ENCODE results near the gene RAB2B. TPM values are rescaled to one million over a fixed set of nuclear protein-coding genes. Genes with fewer than 3 reads are reported as not detected.

RAB2B gene
- total RNA-seq, 4 donors from 2014 or later = 26.8 to 66.8 (median 38.9) TPM

DNA sequence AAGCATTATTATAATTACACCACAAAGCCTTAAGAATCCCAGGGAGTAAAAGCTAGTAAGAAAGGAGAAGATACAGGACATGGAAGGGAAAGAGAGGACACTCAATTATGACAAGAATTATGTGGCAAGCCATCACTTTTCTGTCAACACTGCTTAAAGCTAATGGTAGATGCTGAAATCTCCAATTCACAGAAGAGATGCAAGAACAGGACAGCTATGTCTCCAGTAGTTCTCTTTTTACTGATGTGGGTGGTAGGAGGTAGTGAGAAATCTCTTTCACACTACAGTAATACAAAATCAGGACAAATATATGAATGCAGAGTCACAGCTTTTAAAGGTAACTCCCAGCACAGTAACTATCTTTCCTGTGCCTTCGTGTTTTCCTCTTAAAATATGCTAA, 50.1 kb downstream of the RAB2B start:
- WGBS, 2 donors = 95 to 97% methylated on average over 1 of the region's 1 CpG
- DNase-seq = no peak
- peaks cover 65 to 71% of the 10 kb centered on the region in 2 donors for H3K36me3 ChIP-seq

DNA sequence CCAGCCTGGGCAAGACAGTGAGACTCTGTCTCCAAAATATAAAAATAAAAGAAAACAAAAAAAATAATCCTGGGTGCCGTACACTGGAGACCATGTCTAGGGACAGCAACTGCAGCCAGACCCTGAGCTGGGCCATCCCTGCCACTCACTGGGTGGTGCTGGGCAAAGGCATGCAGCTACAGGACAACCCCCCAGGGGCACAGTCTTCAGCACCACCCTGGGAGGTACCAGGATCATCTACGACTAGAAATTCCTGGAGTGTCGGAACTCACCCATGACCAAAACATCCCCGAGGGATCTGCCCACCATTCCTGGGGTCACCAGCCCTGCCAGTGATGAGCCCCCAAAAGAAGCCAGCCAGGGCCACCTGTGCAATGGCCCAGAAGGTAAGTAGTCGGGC, 57.2 kb downstream of the RAB2B start:
- no peak for TF ChIP-seq POLR2A (IDR thresholded peaks at IDR 0.05)
- TF ChIP-seq, protein P1, sequence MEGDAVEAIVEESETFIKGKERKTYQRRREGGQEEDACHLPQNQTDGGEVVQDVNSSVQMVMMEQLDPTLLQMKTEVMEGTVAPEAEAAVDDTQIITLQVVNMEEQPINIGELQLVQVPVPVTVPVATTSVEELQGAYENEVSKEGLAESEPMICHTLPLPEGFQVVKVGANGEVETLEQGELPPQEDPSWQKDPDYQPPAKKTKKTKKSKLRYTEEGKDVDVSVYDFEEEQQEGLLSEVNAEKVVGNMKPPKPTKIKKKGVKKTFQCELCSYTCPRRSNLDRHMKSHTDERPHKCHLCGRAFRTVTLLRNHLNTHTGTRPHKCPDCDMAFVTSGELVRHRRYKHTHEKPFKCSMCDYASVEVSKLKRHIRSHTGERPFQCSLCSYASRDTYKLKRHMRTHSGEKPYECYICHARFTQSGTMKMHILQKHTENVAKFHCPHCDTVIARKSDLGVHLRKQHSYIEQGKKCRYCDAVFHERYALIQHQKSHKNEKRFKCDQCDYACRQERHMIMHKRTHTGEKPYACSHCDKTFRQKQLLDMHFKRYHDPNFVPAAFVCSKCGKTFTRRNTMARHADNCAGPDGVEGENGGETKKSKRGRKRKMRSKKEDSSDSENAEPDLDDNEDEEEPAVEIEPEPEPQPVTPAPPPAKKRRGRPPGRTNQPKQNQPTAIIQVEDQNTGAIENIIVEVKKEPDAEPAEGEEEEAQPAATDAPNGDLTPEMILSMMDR (IDR thresholded peaks at IDR 0.05) = no peak
- intact Hi-C loops (cut with DNase I) = no loop called here

More for the DNA sequence above, 50.1 kb downstream of the RAB2B start:
- intact Hi-C loops (cut with DNase I) = loop anchor here (10.0 kb wide), 1 partner anchor 62 kb away; no protein-coding TSS in a partner anchor
- no peaks in the 10 kb centered on the region for H3K4me1 ChIP-seq
- no peak overlapping the region for H3K4me3 ChIP-seq (replicated peaks in 1 of 3)
- TF ChIP-seq, protein P1 (IDR thresholded peaks at IDR 0.05) = no peak
- no peak for TF ChIP-seq POLR2A (IDR thresholded peaks at IDR 0.05)
- no peaks in the 10 kb centered on the region for H3K27me3 ChIP-seq
- H3K27ac ChIP-seq = no peak overlapping the region
- no peaks in the 10 kb centered on the region for H3K9me3 ChIP-seq

GRCh38 chr14:21415329-21415728, 61.4 kb downstream of the RAB2B start:
- 95 to 97% methylated on average over 4 of the region's 4 CpGs for WGBS, 2 donors
- Histone ChIP-seq H3K4me1 (no peaks in the 10 kb centered on the region), H3K27ac (no peak overlapping the region), H3K27me3 (no peaks in the 10 kb centered on the region), H3K36me3 (peaks cover 55 to 73% of the 10 kb centered on the region in 2 donors), H3K4me3 (replicated peaks in 1 of 3) (no peak overlapping the region), H3K9me3 (no peaks in the 10 kb centered on the region)
- intact Hi-C loops (cut with DNase I) = no loop called here
- DNase-seq = no peak
- no peak for TF ChIP-seq POLR2A (IDR thresholded peaks at IDR 0.05)
- TF ChIP-seq, protein P1 (IDR thresholded peaks at IDR 0.05) = no peak

More for the DNA sequence above, 57.2 kb downstream of the RAB2B start:
- peaks cover 49 to 72% of the 10 kb centered on the region in 2 donors for H3K36me3 ChIP-seq
- 86 to 90% methylated on average over 5 of the region's 5 CpGs for WGBS, 2 donors
- H3K4me1 ChIP-seq = no peaks in the 10 kb centered on the region
- H3K9me3 ChIP-seq = no peaks in the 10 kb centered on the region
- no peak overlapping the region for H3K4me3 ChIP-seq (replicated peaks in 1 of 3)
- DNase-seq = no peak
- no peaks in the 10 kb centered on the region for H3K27me3 ChIP-seq
- no peak overlapping the region for H3K27ac ChIP-seq

DNA sequence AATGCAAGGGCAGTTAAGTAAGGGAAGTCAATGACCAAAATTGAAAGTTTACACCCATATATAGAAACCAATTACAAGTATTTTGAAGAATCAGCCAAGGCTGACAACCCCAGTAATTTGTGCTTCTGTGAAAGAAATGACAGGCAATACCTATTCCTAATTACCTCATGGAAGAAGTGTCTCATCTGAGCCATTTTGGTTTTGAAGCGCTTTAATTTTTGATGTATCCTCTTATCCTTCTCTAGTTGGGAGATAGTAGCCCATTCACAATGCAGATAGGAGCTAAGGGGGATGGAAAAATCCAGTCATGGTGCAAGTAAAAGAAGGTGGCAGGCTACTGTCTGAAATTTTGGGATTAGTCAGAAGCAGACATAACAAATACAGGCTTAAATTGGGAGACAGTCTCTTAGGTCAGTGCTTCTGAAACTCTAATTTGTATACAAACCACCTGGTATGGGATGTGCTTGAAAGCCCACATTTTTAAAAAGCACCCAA, 62.6 kb downstream of the RAB2B start:
- Histone ChIP-seq H3K36me3 (peaks cover 57 to 75% of the 10 kb centered on the region in 2 donors), H3K4me1 (no peaks in the 10 kb centered on the region)
- TF ChIP-seq POLR2A (IDR thresholded peaks at IDR 0.05) = no peak
- TF ChIP-seq, protein P1 (IDR thresholded peaks at IDR 0.05) = no peak

More for the DNA sequence above, 62.6 kb downstream of the RAB2B start:
- intact Hi-C loops (cut with DNase I) = no loop called here
- 100% methylated on average over 1 of the region's 1 CpG for WGBS, 2 donors
- H3K9me3 ChIP-seq = no peaks in the 10 kb centered on the region
- H3K4me3 ChIP-seq (replicated peaks in 1 of 3) = no peak overlapping the region
- H3K27ac ChIP-seq = no peak overlapping the region
- DNase-seq = no peak
- no peaks in the 10 kb centered on the region for H3K27me3 ChIP-seq

Small RNAs within 50 kb of the gene (small RNA-seq; reads per million reads assigned to genes)
- gene RN7SL650P = not detected

Other genes starting within 250 kb of the RAB2B start
- 100 to 1,000 TPM; 380 to 454 (median 419) TPM for gene HNRNPC, start 207.5 kb downstream of the RAB2B start, total RNA-seq
- gene RPGRIP1, start 196.9 kb downstream of the RAB2B start, total RNA-seq = not detected
- 10 to 100 TPM; 58.4 to 87.0 (median 69.9) TPM for gene SUPT16H, start 92.9 kb downstream of the RAB2B start, total RNA-seq
- gene CHD8, start 20.8 kb downstream of the RAB2B start, total RNA-seq = 100 to 1,000 TPM in 1 of 4 donors, 10 to 100 TPM in 3; 64.1 to 102 (median 76.8) TPM
- 10 to 100 TPM; 41.5 to 68.2 (median 52.7) TPM for gene TOX4, start 236 bp upstream of the RAB2B start, total RNA-seq
- 10 to 100 TPM; 70.7 to 83.1 (median 75.4) TPM for gene METTL3, start 34.4 kb upstream of the RAB2B start, total RNA-seq
- gene SALL2, start 49.4 kb upstream of the RAB2B start, total RNA-seq = 10 to 100 TPM; 21.9 to 24.6 (median 22.5) TPM
- not detected for gene OR10G3, start 103.1 kb upstream of the RAB2B start, total RNA-seq
- not detected for gene OR10G2, start 158.0 kb upstream of the RAB2B start, total RNA-seq
- gene OR4E2, start 176.9 kb upstream of the RAB2B start, total RNA-seq = not detected
- not detected for gene OR4E1, start 196.9 kb upstream of the RAB2B start, total RNA-seq

Measured in thyroid gland (tissue), 4 donors.